Dermis blood vessel endothelial cell (primary cell): ENCODE measurements around the gene PTPRG. TPM values are rescaled to one million over a fixed set of nuclear protein-coding genes. Genes with fewer than 3 reads are reported as not detected.

Experiments
- DNase-seq: peaks from one replicate; pipeline ENCODE4 v3.0.0; 2010
- total RNA-seq: library from RNA; depleted of rRNA; stranded (reverse); fragments of >200 nt; gene quantifications from 2 replicates; pipeline ENCODE4 v1.2.3, GENCODE V29; 2014

PTPRG gene
- total RNA-seq, 1 donor from 2014 or later, result 26.0 TPM

GRCh38 chr3:61831973-61832372, 270.6 kb downstream of the PTPRG start:
- DNase-seq, result no peak

GRCh38 chr3:61832375-61833229, 271.2 kb downstream of the PTPRG start:
- DNase-seq, result no peak

GRCh38 chr3:61839256-61839655, 277.9 kb downstream of the PTPRG start:
- DNase-seq, result no peak

GRCh38 chr3:61841111-61841845, 279.9 kb downstream of the PTPRG start:
- peak; percentile 72 for DNase-seq

- no peak for DNase-seq
These were observed 280.6 kb downstream of the PTPRG start for GRCh38 chr3:61841988-61842387.

- DNase-seq, result no peak
These were observed 283.0 kb downstream of the PTPRG start for GRCh38 chr3:61844346-61844745.

- DNase-seq, result no peak
These were observed 285.1 kb downstream of the PTPRG start for GRCh38 chr3:61846488-61846887.

- DNase-seq, result peak; percentile 33
These were observed 286.6 kb downstream of the PTPRG start for GRCh38 chr3:61847784-61848462.

GRCh38 chr3:61848885-61849284, 287.5 kb downstream of the PTPRG start:
- peak; percentile 81 for DNase-seq

- no peak for DNase-seq
These were observed 292.5 kb downstream of the PTPRG start for GRCh38 chr3:61853912-61854311.

GRCh38 chr3:61855211-61855610, 293.8 kb downstream of the PTPRG start:
- no peak for DNase-seq

GRCh38 chr3:61857297-61857696, 295.9 kb downstream of the PTPRG start:
- DNase-seq, result no peak

- DNase-seq, result peak; percentile 61
These were observed 296.7 kb downstream of the PTPRG start for GRCh38 chr3:61858054-61858453.

- no peak for DNase-seq
These were observed 300.0 kb downstream of the PTPRG start for GRCh38 chr3:61861410-61861809.

- DNase-seq, result no peak
These were observed 301.4 kb downstream of the PTPRG start for GRCh38 chr3:61862614-61863289.

GRCh38 chr3:61863579-61863978, 302.2 kb downstream of the PTPRG start:
- no peak for DNase-seq

GRCh38 chr3:61864886-61865285, 303.5 kb downstream of the PTPRG start:
- DNase-seq, result no peak

GRCh38 chr3:61865466-61866152, 304.2 kb downstream of the PTPRG start:
- DNase-seq, result no peak

GRCh38 chr3:61866153-61866542, 304.8 kb downstream of the PTPRG start:
- DNase-seq, result no peak

- DNase-seq, result no peak
These were observed 305.6 kb downstream of the PTPRG start for GRCh38 chr3:61866961-61867461.

- no peak for DNase-seq
These were observed 307.1 kb downstream of the PTPRG start for GRCh38 chr3:61868499-61868898.

- DNase-seq, result no peak
These were observed 308.0 kb downstream of the PTPRG start for GRCh38 chr3:61869371-61869770.
